Fibroblast of mammary gland (primary cell): ENCODE measurements around the gene WDR49.

Experiments
- DNase-seq: peaks from one replicate; pipeline ENCODE4 v3.0.0-alpha.2; 2010; ENCODE audit warnings: low read depth
- H3K4me3 ChIP-seq: 2 replicates; pipeline ENCODE4 v1.5.1; 2011; ENCODE audit warnings: low read depth, mild to moderate bottlenecking, low read length, moderate library complexity; ENCODE audit not compliant: control insufficient read depth
- TF ChIP-seq, protein P1 (sequence below): conservative IDR thresholded peaks from 2 replicates; pipeline ENCODE4 v1.5.1; 2011; ENCODE audit warnings: low read depth, low read length, inconsistent platforms; ENCODE audit not compliant: control insufficient read depth, insufficient read depth

Gene WDR49

DNA sequence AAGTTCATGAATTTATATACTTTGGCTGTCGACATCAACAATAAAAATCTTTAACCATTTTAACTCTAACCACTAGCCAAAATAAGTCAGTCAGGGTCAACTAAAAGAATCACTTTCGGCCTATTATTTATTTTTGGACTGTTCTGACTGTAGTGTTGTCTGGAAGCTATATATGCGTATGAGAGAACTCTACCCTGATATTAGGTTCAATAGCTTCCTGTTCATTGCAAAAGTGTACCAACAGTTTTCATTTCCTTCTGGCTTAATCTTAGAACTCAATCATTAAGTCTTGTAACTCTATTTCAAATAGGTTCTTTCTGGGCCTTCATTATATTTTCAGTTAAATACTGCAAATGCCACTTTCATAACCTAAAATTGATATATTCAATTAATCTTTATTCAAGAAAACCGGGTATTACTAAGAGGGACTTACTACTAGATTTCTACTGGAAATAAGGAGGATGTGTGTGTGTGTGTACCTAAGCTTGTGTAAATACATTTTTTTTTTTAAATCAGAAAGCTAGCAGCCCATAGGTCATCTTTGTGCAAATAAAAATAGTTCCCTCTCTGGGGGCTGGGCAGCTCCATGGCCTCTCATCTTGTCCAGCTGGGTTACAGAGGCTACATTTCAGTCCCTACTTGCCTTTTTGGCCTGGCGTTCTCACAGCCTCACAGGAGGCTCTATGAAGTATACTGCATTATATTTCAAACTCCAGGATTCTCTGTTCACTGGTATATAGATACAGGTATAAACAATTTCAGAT is 185.7 kb downstream of the WDR49 start:
- TF ChIP-seq, protein P1, sequence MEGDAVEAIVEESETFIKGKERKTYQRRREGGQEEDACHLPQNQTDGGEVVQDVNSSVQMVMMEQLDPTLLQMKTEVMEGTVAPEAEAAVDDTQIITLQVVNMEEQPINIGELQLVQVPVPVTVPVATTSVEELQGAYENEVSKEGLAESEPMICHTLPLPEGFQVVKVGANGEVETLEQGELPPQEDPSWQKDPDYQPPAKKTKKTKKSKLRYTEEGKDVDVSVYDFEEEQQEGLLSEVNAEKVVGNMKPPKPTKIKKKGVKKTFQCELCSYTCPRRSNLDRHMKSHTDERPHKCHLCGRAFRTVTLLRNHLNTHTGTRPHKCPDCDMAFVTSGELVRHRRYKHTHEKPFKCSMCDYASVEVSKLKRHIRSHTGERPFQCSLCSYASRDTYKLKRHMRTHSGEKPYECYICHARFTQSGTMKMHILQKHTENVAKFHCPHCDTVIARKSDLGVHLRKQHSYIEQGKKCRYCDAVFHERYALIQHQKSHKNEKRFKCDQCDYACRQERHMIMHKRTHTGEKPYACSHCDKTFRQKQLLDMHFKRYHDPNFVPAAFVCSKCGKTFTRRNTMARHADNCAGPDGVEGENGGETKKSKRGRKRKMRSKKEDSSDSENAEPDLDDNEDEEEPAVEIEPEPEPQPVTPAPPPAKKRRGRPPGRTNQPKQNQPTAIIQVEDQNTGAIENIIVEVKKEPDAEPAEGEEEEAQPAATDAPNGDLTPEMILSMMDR: no peak
- no peak overlapping the region for H3K4me3 ChIP-seq
- DNase-seq: no peak

- DNase-seq: no peak
- no peak overlapping the region for H3K4me3 ChIP-seq
- TF ChIP-seq, protein P1: no peak
Observed at GRCh38 chr3:167466966-167467365, 186.8 kb downstream of the WDR49 start.

DNA sequence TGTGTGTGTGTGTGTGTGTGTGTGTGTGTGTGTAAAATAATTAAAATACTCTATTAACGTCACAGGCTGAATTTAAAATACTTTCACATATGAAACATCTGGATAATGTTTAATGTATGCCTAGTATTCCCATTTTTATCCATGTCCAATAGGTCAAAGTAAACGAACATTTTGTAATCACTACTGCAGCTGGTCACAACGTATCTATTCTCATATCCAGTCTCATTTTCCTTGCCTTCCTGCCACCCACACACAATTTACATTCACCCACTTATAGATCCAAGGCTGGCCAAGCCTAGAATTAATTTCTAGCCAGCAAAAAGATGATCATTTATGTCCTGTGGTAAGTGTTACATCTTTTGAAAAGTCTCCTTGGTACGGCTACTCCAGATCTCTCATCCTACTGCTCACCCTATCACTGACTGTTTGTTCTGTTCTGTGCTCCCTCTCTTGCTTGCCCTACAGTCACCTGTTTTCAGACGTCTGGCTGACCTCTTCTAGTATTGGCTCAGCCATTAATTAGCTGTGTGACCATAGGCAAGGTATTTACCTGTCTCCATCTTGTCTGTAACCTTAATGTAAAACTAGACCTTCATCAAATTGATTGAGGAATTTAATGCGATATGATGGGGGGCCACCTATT is 197.5 kb downstream of the WDR49 start:
- TF ChIP-seq, protein P1: no peak
- DNase-seq: no peak
- H3K4me3 ChIP-seq: no peak overlapping the region

- no peak overlapping the region for H3K4me3 ChIP-seq
- DNase-seq: no peak
- TF ChIP-seq, protein P1: no peak
Observed at GRCh38 chr3:167453815-167454214, 199.9 kb downstream of the WDR49 start.

DNA sequence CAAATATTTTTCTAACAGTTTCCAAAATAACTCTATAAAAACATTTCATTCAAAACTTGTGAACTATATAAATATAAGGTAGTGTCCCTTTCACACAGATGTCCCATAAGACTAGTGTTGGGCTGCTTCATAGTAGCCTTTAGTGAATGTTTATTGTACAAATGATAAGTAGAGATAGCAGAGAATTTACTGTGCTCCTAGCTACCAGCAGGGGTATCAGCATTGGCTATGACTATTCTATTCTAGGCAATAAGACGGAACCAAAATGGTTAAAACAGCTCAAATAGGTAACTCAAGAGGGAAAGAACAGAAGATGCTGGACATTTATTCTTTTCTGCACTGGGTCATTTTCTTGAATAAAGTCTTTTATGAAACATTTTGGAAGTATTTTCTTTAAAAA is 202.5 kb downstream of the WDR49 start:
- DNase-seq: no peak
- TF ChIP-seq, protein P1: no peak
- H3K4me3 ChIP-seq: no peak overlapping the region

DNA sequence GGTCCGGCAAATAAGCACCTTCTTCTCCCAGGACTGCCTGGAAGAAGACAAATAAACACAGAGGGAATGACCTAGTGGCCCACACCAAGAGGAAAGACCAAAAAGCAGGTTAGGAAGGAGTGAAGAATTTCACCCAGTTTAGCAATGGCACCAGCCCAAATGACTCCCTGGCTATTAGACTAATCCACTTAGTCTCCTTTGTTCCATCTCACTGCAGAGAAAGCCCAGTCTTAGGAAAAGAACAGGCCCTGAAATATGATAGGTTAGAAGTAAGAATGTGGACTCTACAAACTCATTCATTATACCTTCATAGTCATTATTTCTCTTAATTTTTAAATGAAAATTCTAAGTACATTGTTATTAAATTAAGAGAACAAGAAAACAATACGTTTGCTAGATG is 203.1 kb downstream of the WDR49 start:
- H3K4me3 ChIP-seq: no peak overlapping the region
- TF ChIP-seq, protein P1: no peak

More for the DNA sequence above, 203.1 kb downstream of the WDR49 start:
- no peak for DNase-seq
